GM12801 (cell line): Measurements from ENCODE around the gene ABCF3.

ENCODE experiments used
- TF ChIP-seq, protein P1 (sequence below): IDR thresholded peaks from one replicate; pipeline ENCODE4 v1.5.1; 2011; ENCODE audit warnings: control low read depth; ENCODE audit not compliant: insufficient read length; ENCODE audit errors: extremely low read depth

Gene ABCF3

DNA sequence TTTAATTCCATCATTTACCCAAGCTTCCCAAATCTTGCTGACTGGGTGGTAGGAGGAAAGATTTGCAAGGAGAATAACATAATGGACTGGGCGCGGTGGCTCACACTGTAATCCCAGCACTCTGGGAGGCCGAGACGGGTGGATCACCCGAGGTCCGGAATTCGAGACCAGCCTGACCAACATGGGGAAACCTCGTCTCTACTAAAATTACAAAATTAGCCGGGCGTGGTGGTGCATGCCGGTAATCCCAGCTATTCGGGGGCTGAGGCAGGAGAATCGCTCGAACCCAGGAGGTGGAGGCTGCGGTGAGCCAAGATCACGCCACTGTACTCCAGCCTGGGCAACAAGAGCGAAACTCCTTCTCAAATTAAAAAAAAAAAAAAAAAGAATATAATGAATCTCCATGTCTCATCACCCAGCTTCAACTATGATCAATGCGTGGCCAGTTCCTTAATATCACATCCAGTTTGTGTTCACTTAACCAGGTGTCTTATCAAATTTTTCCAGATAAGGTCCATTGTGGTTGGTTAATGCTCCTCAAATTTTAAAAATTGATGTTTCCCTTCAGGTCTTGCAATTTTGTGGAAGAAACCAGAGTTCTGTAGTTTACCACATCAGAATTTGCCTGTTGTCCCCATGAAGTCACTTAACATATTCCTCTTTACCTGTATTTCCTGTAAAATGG is 1.3 kb upstream of the ABCF3 start:
- TF ChIP-seq, protein P1, sequence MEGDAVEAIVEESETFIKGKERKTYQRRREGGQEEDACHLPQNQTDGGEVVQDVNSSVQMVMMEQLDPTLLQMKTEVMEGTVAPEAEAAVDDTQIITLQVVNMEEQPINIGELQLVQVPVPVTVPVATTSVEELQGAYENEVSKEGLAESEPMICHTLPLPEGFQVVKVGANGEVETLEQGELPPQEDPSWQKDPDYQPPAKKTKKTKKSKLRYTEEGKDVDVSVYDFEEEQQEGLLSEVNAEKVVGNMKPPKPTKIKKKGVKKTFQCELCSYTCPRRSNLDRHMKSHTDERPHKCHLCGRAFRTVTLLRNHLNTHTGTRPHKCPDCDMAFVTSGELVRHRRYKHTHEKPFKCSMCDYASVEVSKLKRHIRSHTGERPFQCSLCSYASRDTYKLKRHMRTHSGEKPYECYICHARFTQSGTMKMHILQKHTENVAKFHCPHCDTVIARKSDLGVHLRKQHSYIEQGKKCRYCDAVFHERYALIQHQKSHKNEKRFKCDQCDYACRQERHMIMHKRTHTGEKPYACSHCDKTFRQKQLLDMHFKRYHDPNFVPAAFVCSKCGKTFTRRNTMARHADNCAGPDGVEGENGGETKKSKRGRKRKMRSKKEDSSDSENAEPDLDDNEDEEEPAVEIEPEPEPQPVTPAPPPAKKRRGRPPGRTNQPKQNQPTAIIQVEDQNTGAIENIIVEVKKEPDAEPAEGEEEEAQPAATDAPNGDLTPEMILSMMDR, result no peak

DNA sequence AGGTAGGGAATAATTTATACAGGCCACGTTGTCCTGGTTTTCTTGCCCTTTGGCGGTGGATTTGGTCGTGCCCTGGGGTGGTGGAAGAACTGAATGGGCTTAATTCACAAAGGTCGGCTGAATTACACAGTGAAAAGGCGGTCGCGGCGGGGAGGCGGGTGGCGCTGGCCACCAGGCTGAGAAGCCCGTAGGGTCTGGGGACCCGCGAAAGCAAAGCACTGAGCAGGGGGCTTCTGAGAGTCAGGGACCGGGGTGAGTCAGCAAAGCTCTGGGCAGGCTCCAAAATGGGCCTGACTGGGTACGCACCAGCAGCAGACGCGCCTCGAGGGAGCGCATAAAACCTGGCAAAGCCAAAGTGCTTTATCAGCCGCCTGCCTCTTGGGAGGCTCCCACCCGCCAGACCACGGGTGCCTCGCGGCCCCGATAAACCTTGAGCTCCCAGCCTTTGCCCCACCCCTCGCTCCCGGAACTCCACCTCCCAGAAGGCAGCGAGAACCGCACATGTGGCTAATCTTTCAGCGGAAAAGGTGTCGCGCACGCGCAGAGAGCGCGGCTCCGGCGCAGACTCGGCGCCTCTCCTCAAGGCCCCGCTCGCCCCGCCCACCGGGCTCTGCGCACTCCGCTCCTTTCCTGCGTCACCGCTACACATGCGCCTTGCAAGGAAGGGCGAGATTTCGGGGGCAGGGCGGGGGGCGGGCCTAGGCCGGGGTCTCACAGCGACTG is 377 bp upstream of the ABCF3 start:
- TF ChIP-seq, protein P1, result no peak

GRCh38 chr3:184186902-184187207 is 856 bp downstream of the ABCF3 start:
- TF ChIP-seq, protein P1, result no peak

DNA sequence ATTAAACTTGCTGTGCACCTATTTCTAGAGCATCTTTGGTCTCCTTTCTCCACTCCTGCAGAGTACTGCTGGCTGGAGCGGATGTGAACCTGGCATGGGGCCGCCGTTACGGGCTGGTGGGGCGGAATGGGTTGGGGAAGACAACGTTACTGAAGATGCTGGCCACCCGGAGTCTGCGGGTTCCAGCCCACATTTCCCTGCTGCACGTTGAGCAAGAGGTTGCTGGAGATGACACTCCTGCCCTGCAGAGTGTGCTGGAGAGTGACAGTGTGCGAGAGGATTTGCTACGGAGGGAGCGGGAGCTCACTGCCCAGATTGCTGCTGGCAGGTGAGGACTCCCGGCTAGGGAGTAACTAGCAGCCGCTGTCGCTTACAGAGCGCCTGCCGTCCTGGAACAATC is 2.1 kb downstream of the ABCF3 start:
- TF ChIP-seq, protein P1, result no peak

GRCh38 chr3:184189421-184189820 is 3.4 kb downstream of the ABCF3 start:
- TF ChIP-seq, protein P1, result no peak

DNA sequence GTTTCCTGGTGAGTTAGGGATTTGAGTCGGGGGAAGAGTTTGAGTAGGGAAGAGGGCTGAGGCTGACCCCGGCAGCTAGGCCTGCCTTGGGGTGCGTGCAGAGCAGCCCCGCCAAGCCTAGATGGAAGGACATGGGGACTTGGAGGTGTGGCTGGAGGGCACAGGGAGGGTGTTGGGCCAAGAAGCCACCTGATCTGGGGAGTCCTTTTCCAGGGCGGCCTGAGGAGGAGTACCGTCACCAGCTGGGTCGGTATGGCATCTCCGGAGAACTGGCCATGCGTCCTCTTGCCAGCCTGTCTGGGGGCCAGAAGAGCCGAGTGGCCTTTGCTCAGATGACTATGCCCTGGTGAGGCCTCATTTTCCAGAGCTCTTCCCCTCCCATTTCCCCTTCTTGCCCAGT is 6.9 kb downstream of the ABCF3 start:
- TF ChIP-seq, protein P1, result no peak

DNA sequence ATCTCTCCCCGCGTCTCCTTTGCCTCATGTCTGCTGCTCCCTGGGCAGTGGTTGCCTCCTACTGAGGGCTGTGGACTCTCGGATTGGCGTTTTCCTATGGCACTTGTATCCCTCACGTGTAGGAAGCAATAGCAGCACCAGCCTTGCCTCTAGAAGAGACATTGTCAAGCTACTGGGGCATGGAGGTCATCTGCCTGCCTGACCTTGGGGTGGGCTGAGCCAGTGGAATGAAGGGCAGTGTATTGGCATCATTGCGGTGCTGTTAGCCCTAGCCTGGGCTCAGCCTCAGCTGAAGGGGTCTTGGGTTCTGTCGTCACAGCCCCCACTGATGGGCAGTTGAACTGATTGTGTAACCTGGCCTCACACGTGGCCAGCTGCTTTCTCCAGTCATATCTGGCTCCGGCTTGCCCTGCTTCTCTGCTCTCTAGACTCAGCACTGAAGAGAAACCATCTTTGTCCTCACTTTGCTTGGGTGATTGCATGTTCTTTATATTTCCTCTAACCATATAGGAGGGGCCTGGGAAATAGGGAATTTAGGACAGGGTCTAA is 8.1 kb downstream of the ABCF3 start:
- TF ChIP-seq, protein P1, result no peak
